H54 (cell line): ENCODE measurements around the gene EGF.
A peak's percentile ranks its signal among the peaks of the same experiment; 100 is the strongest.

Source experiments
- DNase-seq: peaks from one replicate; pipeline ENCODE4 v3.0.0; 2011; ENCODE audit warnings: low spot score, mixed read lengths; ENCODE audit not compliant: insufficient read length
- FAIRE-seq: peaks from 3 replicates; lab custom pipeline; 2011; peaks lifted over from hg19 to GRCh38; lab: Jason Lieb, UNC
- POLR2A ChIP-seq: IDR thresholded peaks from 2 replicates; pipeline ENCODE4 v1.6.1; 2011; ENCODE audit warnings: low read depth, mild to moderate bottlenecking, low read length

The EGF gene

DNA sequence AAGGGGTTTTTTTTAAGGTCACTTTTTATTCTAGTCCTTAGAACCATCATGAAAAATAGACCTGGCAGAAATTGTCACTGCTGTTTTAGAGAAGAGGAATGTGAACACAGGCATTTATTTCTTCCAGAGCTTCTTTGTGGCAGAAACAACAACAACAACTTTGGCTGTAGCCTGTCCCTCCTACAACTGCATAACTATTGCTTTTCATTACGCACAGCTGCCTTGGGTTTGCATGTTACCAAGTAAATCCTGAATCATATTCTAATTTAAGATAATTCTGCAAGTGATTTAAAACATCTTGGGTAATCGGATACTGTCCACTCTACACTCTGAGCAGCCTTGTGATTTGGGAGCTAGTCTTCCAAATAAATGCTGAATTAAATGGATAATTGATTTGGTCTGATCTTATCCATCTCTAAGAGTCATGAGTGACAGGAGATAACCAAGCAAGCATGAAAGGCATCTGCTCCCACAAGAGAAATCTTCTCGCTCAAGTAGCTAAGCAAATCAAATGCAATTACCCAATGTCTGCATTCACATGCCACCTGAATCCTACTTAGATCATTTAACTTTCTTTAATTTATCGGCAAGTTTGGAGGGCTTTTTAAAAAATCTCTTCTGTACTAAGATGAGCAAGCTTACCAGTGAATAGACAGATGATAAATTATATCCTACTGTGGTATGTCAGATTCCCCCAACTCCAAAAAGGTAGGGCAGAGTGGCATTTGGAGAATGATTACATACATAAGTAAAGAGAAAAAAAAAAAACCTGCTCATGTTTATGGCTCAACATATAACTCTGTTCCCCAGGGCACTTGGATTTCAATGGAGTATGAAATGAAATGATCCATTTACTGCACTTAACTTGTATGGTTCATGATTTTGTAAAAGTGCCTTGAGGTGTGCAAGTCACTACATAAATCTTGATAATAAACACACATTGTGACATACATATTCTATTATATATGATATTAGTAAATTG, 73.6 kb downstream of the EGF start:
- no peak for DNase-seq
- no peak for FAIRE-seq
- TF ChIP-seq POLR2A: no peak

GRCh38 chr4:109989044-109989443, 76.4 kb downstream of the EGF start:
- no peak for TF ChIP-seq POLR2A

GRCh38 chr4:109989618-109990017, 76.9 kb downstream of the EGF start:
- TF ChIP-seq POLR2A: no peak
- FAIRE-seq (no peak), DNase-seq (no peak)

More at GRCh38 chr4:109989044-109989443, 76.4 kb downstream of the EGF start:
- FAIRE-seq (no peak), DNase-seq (no peak)

- DNase-seq (no peak), FAIRE-seq (no peak)
- TF ChIP-seq POLR2A: no peak
Measured at GRCh38 chr4:109990261-109991257, 77.9 kb downstream of the EGF start.

- DNase-seq: no peak
- FAIRE-seq: no peak
- TF ChIP-seq POLR2A: no peak
Measured at GRCh38 chr4:109993116-109993515, 80.4 kb downstream of the EGF start.

DNA sequence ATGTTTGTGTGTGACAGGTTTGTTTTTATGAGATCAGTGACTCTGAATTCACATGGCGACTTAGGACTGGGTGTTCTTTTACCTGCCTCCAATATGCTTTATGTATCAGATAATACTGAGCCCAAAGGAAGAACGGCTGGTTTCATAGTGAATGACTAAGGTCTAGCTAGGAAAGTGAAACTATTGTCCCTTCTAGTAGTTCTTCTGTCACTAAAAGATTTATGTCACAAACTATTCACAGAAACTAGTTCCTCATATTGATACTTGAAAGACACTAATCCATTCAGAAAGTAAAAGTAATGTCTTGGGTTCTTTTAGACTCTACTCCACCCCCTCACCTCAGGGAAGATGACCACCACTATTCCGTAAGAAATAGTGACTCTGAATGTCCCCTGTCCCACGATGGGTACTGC, 81.7 kb downstream of the EGF start:
- FAIRE-seq: no peak
- TF ChIP-seq POLR2A: no peak
- DNase-seq: no peak

DNA sequence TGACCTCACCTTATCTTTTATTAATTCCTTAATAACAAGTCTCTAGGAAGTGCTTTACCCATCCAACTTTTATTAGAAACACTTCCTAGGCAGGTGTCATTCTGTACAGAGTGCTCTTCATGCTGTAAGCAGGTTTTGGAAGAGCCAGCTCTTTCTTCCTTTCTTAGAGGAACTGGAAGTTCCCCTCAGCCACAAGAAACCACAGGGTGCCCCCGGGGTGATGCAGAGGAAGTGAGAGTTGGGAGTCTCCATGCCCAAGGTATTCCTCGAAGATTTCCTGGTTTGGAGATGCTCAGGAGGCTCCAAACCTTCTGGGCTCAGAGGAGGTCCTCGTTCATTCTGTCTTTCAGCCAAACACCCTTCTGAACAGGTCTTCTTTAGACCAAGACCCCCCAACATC, 83.8 kb downstream of the EGF start:
- no peak for DNase-seq
- no peak for TF ChIP-seq POLR2A

DNA sequence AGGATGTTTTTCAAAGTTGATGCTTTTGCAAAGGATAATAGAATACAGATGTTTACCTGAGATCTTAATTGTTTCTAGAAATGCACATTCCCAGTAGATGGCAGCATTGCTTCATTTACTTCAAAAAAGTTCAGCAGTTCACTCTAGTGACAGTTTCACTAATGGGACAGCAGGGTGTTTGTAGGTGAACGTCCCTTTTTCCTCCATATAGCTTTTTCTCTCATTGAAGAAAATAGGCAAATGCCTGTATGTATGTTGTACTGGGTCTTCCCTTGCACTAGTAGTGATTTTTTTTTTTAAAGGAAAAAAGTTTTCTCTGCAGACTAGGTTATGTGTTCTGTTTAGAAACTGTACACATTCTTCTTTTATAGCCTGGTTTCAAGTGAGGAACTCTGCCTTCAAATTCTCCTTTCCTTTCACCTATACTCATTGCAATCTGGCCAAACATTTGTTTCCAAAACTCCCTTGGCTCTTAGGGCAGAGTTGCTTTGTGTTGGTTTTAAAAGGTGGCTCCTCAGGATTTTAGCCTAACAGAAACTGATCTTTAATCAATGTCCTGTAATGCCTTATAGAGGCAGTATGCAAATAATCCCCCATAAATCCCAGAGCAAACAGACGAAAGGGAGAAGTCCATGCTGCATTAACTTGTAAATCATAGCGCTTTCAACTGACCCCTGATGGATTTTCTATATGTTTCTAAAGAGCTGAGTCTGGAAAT, 86.3 kb downstream of the EGF start:
- FAIRE-seq (peak; percentile 23), DNase-seq (no peak)

More for the DNA sequence above, 83.8 kb downstream of the EGF start:
- no peak for FAIRE-seq

GRCh38 chr4:109999585-109999912, 86.9 kb downstream of the EGF start:
- FAIRE-seq (no peak), DNase-seq (no peak)
- no peak for TF ChIP-seq POLR2A

More for the DNA sequence above, 86.3 kb downstream of the EGF start:
- no peak for TF ChIP-seq POLR2A

- FAIRE-seq: no peak
- DNase-seq: no peak
- no peak for TF ChIP-seq POLR2A
Measured at GRCh38 chr4:110002326-110002725, 89.6 kb downstream of the EGF start.

DNA sequence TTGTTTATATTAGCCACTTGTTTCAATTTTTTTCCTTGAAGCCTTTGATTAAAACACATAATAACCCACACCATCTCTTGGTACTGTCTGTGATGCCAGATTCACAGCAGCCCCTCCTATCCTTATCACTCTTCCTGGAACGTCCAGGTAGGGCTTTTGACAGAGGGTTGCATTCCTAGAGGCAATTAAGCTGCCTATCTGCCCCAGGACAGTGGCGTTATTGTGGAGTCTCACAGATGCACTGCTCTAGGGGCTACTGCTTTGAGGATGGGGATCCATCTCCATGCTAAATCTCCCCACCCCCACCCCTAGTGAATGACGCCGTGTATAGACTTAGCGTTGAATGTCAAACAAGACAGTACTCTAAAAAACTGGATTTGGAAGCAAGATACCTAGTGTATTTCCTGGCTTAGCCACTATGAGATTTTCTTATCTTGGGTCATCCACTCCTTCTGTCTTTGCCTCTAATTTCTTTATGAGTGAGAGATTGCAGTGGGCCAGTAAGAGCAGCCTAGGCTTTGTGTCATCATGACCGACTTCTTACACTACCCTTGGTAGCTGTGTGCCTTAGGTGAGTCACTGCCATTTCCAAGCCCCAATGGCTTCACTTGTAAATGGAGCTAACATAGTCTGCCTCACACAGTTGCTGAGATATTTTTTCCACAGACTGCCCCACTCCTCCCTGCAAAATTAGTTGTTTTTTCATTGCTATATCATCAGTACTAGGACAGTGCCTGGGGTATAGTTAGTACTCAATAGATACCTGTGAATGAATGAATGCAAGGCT, 90.9 kb downstream of the EGF start:
- DNase-seq (no peak), FAIRE-seq (no peak)
- TF ChIP-seq POLR2A: no peak

DNA sequence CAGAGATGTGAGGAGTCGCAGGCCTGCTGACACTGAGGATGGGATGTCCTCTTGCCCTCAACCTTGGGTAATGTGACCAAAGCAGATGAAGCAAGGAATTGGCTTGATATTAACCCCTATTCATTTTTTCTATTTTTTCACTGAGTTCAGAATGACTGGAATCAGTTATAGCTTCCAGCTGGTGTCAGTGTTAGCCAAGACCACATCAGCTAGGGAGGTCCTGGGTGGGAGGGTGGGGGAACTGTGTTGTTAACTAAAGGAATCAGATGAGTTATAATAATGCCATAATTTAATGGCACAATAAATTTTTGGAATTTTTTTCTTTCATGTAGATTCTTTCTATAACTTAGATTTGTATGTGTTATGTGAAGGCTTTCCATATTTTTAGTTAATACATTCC, 91.9 kb downstream of the EGF start:
- FAIRE-seq (no peak), DNase-seq (no peak)
- no peak for TF ChIP-seq POLR2A
